GM04503 (cell line): ENCODE measurements around the gene KREMEN2.

Source experiments
- DNase-seq: peaks from one replicate; pipeline ENCODE4 v3.0.0-alpha.2; 2012; ENCODE audit warnings: low read depth

KREMEN2 gene

GRCh38 chr16:2966043-2966807, 2.1 kb downstream of the KREMEN2 start:
- no peak for DNase-seq

DNA sequence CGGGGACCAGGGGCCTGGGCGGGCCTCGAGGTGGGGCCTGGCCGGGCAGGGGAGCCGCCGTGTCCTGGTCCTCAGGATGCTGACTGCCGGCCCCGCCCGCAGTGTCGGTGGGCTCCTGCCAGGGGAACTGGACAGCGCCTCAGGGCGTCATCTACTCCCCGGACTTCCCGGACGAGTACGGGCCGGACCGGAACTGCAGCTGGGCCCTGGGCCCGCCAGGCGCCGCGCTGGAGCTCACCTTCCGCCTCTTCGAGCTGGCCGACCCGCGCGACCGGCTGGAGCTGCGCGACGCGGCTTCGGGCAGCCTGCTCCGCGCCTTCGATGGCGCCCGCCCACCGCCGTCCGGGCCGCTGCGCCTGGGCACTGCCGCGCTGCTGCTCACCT, 2.7 kb downstream of the KREMEN2 start:
- no peak for DNase-seq

DNA sequence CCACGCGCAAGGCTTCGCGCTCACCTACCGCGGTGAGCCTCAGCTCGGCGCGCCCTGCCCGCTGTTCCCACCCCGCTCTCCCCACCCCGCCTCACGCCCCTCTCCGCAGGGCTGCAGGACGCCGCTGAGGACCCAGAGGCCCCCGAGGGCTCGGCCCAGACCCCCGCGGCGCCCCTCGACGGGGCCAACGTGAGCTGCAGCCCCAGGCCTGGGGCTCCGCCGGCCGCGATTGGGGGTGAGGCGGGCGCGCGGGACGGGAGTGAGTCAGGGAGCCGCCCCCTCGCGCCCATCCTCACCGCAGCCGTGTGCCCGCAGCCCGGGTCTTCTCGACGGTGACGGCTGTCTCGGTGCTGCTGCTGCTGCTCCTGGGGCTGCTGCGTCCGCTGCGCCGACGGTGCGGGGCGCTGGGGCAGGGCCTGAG, 3.1 kb downstream of the KREMEN2 start:
- no peak for DNase-seq

DNA sequence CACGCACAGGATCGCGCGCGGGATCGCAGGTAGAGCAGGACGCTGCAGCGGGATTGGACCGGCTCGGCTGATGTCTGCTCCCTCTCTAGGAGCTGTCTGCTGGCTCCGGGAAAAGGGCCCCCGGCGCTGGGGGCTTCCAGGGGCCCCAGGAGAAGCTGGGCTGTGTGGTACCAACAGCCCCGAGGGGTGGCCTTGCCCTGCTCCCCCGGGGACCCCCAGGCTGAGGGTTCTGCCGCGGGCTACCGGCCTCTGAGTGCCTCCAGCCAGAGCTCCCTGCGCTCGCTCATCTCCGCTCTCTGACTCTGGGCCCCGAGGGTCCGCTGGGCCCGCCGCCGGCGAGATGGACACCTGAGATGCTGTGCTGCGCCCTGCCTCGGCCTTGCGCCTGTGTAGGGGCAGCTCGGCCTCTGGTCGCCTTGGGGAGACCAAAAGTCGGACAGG, 3.7 kb downstream of the KREMEN2 start:
- no peak for DNase-seq

DNA sequence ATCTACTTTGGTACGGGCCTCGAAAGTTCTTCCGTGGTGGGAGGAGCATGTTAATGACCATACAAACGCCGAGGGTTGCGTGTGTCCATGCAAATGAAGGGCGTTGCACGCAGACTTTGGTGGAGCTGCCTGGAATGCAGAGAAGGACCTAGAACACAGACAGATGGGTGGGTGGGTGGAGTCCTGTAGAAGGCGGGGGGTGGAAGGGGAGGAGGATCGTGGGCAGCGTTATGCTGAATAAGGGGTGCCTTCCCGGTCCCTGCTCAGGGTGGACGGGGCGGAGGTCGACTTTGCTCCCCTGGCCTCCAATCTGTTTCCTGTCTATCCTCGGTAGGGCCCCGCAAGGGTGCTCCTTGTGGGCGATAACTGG, 4.3 kb downstream of the KREMEN2 start:
- no peak for DNase-seq

- DNase-seq = peak; percentile 39
Measured at GRCh38 chr16:2968738-2969544, 4.9 kb downstream of the KREMEN2 start, which contains the start of gene PAQR4. TSS of gene PAQR4 (plus strand) at chr16:2969348. CDS start at chr16:2969675, 327 bp downstream.

DNA sequence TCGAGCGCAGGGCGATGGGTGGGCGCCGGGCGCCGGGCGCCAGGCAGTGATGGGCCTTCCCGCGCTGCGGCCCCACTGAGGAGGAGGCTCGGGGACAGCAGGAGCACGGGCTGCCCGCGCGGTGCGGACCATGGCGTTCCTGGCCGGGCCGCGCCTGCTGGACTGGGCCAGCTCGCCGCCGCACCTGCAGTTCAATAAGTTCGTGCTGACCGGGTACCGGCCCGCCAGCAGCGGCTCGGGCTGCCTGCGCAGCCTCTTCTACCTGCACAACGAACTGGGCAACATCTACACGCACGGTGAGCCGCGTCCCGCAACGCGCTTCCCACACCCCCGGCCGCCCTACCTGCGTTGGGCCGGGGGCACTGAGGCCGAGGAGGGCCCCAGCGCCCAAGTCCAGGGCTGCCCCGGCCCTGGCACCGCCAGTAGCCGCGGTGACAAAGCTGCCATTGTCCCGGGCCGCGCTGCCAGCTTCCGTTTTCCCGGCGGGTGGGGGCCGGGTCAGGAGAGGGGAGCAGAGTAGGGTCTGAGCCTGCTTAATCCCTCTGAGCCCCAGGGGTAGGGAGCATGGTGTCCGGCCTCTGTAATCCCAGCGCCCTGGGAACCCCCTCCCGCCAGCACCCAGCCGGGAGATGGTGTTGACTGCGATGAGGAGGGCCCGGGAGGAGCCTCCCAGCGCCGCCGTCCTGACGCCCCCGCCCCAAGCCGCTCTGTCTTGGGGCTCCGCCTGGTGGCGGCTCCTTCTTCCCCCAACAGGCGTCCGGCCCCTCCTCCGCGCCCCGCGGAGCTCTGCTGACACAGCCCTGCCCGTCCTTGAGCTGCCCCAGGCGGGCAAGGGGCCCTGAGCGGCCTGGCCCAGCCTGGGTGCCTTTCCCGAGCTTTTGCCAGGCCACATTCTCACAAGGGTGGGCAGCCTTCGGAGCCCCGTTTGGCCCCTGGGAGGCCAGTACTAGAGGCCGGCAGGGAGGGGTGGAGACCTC, 5.8 kb downstream of the KREMEN2 start:
- no peak for DNase-seq

DNA sequence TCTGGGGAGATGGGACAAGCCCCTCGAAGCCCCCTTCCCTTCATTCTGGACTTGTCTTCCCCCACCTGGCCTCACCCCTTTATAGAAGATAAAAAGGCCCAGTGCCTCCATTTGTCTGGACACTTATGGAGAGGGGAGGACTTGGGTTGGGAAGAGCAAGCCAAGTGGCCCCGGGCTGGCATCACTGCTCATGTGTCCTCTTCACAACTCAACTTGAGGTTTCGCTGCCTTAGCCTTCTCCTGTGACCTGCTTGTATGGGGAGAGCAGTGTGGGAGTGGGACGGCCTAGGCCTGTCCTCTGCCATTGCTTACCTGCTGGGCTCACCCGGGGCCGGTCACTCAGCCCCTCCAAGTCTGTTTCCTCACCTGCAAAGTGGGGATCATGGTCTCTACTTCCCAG, 6.5 kb downstream of the KREMEN2 start:
- DNase-seq = no peak

GRCh38 chr16:2971134-2971984, 7.3 kb downstream of the KREMEN2 start:
- no peak for DNase-seq

DNA sequence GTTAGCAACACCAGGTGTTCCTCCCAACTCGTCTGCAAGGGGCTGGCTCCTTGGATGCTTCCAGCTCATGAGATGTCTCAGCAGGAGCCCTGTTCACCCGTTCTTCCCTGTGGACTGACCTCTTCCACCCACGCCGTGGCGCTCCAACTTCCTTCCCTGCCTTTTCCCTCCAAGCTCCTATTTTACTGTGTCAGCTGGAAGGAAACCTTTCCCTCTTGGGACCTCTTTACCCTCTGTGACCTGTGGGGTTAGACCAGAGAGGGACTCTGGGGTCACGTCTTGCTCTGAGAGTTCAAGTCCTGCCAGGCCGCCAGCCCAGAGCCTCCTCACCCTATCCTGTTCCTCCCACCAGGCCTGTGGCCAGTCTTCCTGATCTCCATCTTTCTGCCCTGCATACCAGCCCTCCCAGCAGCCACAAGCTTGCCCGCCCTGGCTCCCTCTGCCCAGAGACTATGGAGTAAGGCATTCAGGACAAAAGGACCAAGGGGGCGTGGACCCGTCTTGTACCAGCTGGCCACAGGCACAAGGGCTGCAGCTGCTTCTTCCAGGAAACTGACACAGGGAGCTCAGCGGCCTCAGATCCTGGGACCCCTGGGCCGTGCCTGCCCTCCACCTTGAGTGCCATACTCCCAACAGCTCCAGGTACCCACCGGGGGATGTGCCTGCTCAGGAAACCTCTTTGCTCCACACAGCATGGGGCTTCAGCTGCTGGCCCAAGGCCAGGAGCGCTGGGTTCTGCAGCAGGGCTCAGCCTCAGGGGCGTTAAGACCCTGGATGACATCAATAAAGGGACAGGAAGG, 8.1 kb downstream of the KREMEN2 start:
- DNase-seq = no peak

GRCh38 chr16:2973093-2973492, 9.0 kb downstream of the KREMEN2 start:
- no peak for DNase-seq

DNA sequence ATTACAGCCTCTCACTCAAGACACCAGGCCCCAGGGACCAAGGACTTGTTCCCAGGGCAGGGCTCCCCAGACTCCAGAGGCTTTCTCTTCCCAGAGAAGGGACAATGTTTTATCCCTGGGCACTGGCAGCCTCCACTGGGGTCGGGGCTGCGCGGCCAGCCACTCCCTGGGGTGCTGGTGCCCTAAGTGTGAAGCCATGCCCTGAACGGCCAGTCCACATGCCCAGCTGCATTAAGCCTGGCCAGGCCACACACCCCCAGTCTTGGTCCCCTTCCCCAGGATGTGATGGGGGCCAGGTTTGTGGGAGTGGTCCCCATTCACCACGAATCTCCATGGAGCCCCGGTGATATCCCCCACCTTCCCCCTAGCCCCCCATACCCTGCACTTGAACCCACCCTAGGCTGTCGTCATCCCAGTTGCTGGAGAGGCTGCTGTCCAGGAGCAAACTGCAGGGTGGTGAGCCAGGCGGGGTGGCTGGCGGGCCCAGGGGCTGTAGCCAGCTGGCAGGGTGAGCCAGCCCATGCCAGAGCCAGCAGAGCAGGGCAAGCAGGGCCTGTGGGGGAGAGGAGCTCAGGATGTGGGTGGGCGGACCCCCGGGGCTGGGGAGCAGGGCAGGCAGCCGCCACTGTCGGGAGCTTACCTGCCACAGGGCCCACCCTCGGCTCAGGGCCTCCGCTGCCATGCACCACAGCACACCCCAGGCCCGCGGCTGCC, 9.7 kb downstream of the KREMEN2 start:
- no peak for DNase-seq

- DNase-seq = no peak
Measured at GRCh38 chr16:2974319-2975056, 10.4 kb downstream of the KREMEN2 start.

GRCh38 chr16:2975161-2975795, 11.2 kb downstream of the KREMEN2 start:
- DNase-seq = no peak

DNA sequence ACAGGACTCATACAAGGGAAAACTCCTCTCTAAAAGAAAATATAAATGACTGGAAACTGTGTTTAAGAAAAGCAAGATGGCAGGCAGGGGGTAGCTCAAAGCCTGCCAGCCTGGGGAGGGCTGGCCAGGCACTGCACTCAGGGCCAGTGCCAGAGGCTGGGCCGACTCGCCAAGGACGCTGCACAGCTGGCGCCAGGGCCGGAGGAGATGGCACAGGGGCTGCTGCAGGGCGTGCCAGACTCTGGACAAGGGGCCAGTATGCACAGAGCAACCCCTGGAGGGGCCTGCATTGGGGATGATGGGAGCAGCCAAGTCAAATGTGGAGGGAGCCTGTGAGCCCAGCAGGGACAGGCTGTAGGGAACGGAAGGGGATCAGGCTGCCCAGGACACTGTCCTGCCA, 12.1 kb downstream of the KREMEN2 start:
- no peak for DNase-seq

DNA sequence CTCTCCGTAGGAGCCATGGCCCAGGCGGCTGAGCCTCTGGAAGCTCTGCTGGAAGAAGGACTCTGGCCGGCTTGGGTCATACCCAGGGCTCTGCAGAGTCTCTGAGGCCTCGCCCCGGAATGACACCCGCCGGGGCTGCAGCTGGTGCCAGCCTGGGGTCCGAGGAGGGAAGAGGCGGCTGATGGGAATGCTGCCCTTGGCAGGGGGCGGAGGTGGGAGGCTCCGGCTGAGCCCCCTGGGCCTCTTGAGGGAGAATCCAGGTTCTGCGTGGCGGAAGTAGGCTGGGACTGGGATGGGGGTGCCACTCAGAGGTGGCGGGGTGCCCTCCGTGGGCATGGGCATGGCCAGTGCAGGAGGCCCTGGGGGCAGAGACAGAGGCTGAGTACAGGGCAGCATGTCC, 12.6 kb downstream of the KREMEN2 start:
- no peak for DNase-seq

DNA sequence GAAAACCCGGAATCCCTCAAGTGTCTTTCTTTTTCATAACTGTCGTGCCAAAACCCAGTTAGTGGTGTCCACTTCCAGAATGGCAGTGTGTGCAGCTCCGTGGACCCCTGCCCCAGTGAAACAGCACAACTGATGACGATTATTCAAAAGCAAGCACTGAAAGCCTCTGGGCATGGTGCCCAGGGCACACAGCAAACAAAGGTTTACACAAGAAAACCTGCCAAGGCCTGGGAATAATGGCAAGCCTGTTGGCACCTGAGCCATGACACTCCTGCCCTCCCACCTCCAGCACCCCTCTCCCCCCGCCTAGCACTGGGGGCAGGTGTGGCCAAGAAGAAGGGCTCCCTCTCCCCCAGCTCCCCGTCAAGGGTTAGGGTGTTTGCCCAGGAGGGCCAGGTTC, 13.4 kb downstream of the KREMEN2 start:
- DNase-seq = no peak

DNA sequence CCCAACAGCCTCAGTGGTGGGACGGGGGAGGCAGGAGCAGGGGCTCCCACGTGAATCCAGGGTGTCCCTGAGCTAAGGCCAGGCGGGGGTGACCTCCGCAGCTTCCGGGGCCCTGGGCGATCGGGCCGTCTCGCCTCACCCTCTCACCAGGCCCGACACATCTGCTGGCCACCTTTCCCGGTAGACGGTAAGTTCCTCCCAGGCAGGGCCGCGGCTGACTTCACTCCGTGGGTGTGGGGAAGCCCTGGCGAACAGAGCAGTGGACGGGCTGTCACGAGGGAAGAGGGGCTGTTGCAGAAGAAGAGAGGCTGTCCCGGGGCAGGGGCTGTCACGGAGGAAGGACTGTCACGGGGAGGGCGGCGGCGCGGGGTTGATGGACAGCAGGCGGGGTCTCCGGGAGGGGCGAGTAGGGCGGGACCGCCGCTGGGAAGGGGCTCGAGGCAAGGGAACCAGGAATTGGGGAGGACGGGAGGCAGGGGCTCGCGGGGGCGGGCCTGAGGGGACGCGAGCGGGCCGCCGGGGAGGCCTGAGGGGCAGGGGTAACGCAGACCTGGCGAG, 15.7 kb downstream of the KREMEN2 start:
- no peak for DNase-seq
